22Rv1 (cell line): ENCODE results near the gene DESI2.

ENCODE experiments used
- H3K27ac ChIP-seq: fragments of 450-650 bp; 2 replicates; pipeline ENCODE4 v1.5.1; 2017
- CTCF ChIP-seq: fragments of 450-650 bp; IDR thresholded peaks from 2 replicates; pipeline ENCODE4 v1.5.1; 2017; ENCODE audit warnings: mild to moderate bottlenecking
- ZFX ChIP-seq: fragments of 450-650 bp; IDR thresholded peaks from 2 replicates; pipeline ENCODE4 v1.6.1; 2017; ENCODE audit warnings: antibody characterized with exemption, borderline replicate concordance

Gene DESI2

GRCh38 chr1:244727871-244728474 is 75.0 kb downstream of the DESI2 start:
- H3K27ac ChIP-seq, result no peak overlapping the region
- TF ChIP-seq ZFX (no peak), CTCF (no peak)

GRCh38 chr1:244730153-244730933 is 77.4 kb downstream of the DESI2 start:
- TF ChIP-seq ZFX, result no peak
- peak; percentile 11; the same call in 1 of the 2 replicates for TF ChIP-seq CTCF
- H3K27ac ChIP-seq, result no peak overlapping the region

- H3K27ac ChIP-seq, result no peak overlapping the region
- TF ChIP-seq ZFX (no peak), CTCF (no peak)
Measured at GRCh38 chr1:244730934-244731434, 78.1 kb downstream of the DESI2 start.

- TF ChIP-seq ZFX, result no peak
- no peak for TF ChIP-seq CTCF
- no peak overlapping the region for H3K27ac ChIP-seq
Measured at GRCh38 chr1:244731651-244732050, 78.7 kb downstream of the DESI2 start.

GRCh38 chr1:244732851-244733450 is 80.0 kb downstream of the DESI2 start:
- TF ChIP-seq ZFX (no peak), CTCF (no peak)
- H3K27ac ChIP-seq, result no peak overlapping the region

- H3K27ac ChIP-seq, result no peak overlapping the region
- TF ChIP-seq CTCF, result no peak
- TF ChIP-seq ZFX, result no peak
Measured at GRCh38 chr1:244735404-244735803, 82.5 kb downstream of the DESI2 start.
